OCI-LY3 (cell line): ENCODE results near the gene HSPBP1.

ENCODE experiments used
- H2AFZ ChIP-seq: fragments of 200-600, 300-600 bp; shearing (Covaris generic); 2 replicates; pipeline ENCODE4 v1.6.0; 2014; ENCODE audit warnings: antibody characterized with exemption, low read depth, low read length
- H3K27ac ChIP-seq: fragments of 200-600, 300-600 bp; sonication (generic); 2 replicates; pipeline ENCODE4 v1.5.1; 2014; ENCODE audit warnings: mild to moderate bottlenecking, low read length, moderate library complexity, mixed read lengths
- H3K27me3 ChIP-seq: fragments of 200-600, 300-600 bp; sonication (generic); 2 replicates; pipeline ENCODE4 v1.6.1; 2014; ENCODE audit warnings: low read depth, low read length, mixed read lengths
- H3K36me3 ChIP-seq: fragments of 200-600, 300-600 bp; sonication (generic); replicated peaks from 2 replicates; pipeline ENCODE3; 2014; ENCODE audit warnings: low read depth, low read length, mixed read lengths
- H3K4me1 ChIP-seq: fragments of 300-600, 200-600 bp; sonication (generic); 2 replicates; pipeline ENCODE4 v1.6.1; 2014; ENCODE audit warnings: low read length, mixed read lengths
- H3K4me2 ChIP-seq: fragments of 200-600, 300-600 bp; sonication (generic); 2 replicates; pipeline ENCODE4 v1.6.1; 2014; ENCODE audit warnings: low read length, mixed read lengths
- H3K4me3 ChIP-seq: fragments of 300-600, 200-600 bp; sonication (generic); 2 replicates; pipeline ENCODE4 v1.5.1; 2014; ENCODE audit warnings: antibody characterized with exemption, mild to moderate bottlenecking, low read length, moderate library complexity
- H3K79me2 ChIP-seq: fragments of 300-600, 200-600 bp; shearing (Covaris generic); 2 replicates; pipeline ENCODE4 v1.6.1; 2014; ENCODE audit warnings: mild to moderate bottlenecking, low read length, mixed read lengths
- H3K9ac ChIP-seq: fragments of 300-600, 200-600 bp; shearing (Covaris generic); 2 replicates; pipeline ENCODE4 v1.6.0; 2014; ENCODE audit warnings: mild to moderate bottlenecking, low read length, moderate library complexity
- H3K9me3 ChIP-seq: fragments of 200-600, 300-600 bp; shearing (Covaris generic); 2 replicates; pipeline ENCODE4 v1.6.1; 2014; ENCODE audit warnings: low read length, mixed read lengths; ENCODE audit not compliant: insufficient read depth
- H4K20me1 ChIP-seq: fragments of 200-600, 300-600 bp; sonication (generic); 2 replicates; pipeline ENCODE4 v1.6.1; 2016; ENCODE audit warnings: low read length, mixed read lengths; ENCODE audit not compliant: insufficient read depth
- EZH2phosphoT487 ChIP-seq: fragments of 200-600 bp; shearing (Covaris generic); IDR thresholded peaks from 2 replicates; pipeline ENCODE4 v1.6.1; 2018; ENCODE audit warnings: antibody characterized with exemption, mixed run types, low read depth
- TF ChIP-seq, protein P1 (sequence below): fragments of 200-600, 300-600 bp; sonication (generic); IDR thresholded peaks from 2 replicates; pipeline ENCODE4 v1.5.1; 2014; ENCODE audit warnings: antibody characterized with exemption, low read length, low read depth

Gene HSPBP1

DNA sequence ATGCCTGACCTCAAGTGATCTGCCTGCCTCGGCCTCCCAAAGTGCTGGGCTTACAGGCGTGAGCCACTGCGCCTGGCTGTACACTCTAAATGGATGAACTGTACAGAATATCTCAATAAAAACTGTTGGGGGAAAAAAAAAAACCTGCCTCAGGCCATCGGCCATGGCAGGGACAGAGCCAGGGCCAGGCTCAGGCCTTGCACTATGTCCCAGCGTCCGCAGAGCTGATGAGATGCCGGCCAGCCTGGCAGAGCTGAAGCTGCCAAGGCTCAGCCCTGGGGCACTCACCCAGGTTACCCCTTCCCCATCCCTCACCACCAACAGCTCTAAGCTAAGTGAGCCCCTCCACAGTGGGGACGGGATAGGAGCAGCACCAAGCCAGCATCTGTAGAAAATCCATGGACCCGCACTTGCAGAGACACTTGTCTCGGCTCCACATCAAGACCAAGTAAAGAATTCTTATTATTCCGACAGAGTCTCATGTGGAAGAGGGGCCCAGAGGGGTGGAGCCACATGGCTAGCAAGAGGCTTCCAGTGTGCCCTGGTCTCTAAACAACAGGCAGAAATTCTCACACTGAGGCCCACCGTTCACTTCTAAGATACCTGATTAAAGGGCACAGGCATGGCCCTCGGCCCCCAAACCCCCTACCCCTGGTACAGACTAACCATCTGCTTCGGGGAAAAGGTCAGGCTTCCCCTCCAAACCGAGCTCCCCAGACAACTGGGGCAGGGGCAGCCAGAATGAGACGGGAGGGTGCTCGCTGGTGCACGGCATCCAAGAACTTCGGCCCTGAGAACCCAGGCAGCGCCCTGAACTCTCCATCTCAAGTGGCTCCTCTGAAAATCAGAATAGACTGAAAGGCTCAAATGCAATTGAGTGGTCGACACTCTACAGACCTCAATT, 26.9 kb downstream of the HSPBP1 start:
- Histone ChIP-seq H3K27ac (peak overlapping the region; percentile 99), H3K4me2 (peak overlapping the region; percentile 100), H3K9me3 (no peaks in the 10 kb centered on the region), H3K27me3 (no peaks in the 10 kb centered on the region), H3K79me2 (peaks cover 100% of the 10 kb centered on the region), H3K4me3 (peak overlapping the region; percentile 97), H3K9ac (peak overlapping the region; percentile 99), H4K20me1 (peaks cover 76% of the 10 kb centered on the region), H3K4me1 (peaks cover 49% of the 10 kb centered on the region), H3K36me3 (peaks cover 76% of the 10 kb centered on the region), H2AFZ (no peak overlapping the region)
- TF ChIP-seq, protein P1, sequence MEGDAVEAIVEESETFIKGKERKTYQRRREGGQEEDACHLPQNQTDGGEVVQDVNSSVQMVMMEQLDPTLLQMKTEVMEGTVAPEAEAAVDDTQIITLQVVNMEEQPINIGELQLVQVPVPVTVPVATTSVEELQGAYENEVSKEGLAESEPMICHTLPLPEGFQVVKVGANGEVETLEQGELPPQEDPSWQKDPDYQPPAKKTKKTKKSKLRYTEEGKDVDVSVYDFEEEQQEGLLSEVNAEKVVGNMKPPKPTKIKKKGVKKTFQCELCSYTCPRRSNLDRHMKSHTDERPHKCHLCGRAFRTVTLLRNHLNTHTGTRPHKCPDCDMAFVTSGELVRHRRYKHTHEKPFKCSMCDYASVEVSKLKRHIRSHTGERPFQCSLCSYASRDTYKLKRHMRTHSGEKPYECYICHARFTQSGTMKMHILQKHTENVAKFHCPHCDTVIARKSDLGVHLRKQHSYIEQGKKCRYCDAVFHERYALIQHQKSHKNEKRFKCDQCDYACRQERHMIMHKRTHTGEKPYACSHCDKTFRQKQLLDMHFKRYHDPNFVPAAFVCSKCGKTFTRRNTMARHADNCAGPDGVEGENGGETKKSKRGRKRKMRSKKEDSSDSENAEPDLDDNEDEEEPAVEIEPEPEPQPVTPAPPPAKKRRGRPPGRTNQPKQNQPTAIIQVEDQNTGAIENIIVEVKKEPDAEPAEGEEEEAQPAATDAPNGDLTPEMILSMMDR, result no peak
- no peak for TF ChIP-seq EZH2phosphoT487

DNA sequence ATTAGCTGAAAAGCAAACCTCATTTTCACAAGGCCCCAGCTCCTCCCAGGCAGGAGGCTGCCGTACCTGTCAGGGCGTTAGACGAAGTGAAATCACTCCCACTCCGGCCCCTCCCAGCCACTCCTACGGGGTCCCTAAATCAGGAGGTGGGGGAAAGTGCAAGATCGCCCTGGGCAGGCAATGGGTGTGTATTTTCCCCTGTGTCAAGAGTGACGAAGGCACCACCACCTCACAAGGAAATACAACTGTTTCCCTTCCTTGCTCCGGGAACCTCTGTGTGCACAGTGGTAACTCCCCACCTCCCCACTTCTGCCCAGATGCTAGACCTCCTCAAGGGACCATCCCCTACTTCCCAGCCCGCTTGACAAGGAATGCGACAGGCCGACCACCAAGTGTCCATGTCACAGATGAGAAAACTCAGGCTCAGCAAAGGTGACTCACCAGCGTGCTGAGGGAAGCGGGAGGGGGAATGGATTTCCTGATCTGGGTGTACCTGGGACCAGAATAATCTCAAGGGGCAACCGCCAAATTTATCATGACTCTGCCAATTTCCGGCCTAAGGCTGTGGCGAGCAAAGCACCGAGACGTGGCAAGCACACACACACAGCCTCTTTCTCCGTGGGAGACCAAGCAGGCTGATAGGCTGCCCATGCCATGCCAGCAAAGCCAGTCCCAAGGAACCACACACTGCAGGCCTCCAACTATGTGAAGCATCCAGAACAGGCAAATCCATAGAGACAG, 28.4 kb downstream of the HSPBP1 start:
- H3K79me2 ChIP-seq, result peaks cover 100% of the 10 kb centered on the region
- H3K4me2 ChIP-seq, result peak overlapping the region; percentile 62
- TF ChIP-seq EZH2phosphoT487, result no peak
- TF ChIP-seq, protein P1, result no peak
- no peak overlapping the region for H2AFZ ChIP-seq
- peaks cover 46% of the 10 kb centered on the region for H3K4me1 ChIP-seq
- H3K9me3 ChIP-seq, result no peaks in the 10 kb centered on the region
- H3K36me3 ChIP-seq, result peaks cover 75% of the 10 kb centered on the region
- peak overlapping the region; percentile 32; the same call in 1 of the 2 replicates for H3K9ac ChIP-seq
- H3K27ac ChIP-seq, result peak overlapping the region; percentile 48
- peaks cover 76% of the 10 kb centered on the region for H4K20me1 ChIP-seq
- H3K27me3 ChIP-seq, result no peaks in the 10 kb centered on the region
- peak overlapping the region; percentile 31; the same call in 1 of the 2 replicates for H3K4me3 ChIP-seq

DNA sequence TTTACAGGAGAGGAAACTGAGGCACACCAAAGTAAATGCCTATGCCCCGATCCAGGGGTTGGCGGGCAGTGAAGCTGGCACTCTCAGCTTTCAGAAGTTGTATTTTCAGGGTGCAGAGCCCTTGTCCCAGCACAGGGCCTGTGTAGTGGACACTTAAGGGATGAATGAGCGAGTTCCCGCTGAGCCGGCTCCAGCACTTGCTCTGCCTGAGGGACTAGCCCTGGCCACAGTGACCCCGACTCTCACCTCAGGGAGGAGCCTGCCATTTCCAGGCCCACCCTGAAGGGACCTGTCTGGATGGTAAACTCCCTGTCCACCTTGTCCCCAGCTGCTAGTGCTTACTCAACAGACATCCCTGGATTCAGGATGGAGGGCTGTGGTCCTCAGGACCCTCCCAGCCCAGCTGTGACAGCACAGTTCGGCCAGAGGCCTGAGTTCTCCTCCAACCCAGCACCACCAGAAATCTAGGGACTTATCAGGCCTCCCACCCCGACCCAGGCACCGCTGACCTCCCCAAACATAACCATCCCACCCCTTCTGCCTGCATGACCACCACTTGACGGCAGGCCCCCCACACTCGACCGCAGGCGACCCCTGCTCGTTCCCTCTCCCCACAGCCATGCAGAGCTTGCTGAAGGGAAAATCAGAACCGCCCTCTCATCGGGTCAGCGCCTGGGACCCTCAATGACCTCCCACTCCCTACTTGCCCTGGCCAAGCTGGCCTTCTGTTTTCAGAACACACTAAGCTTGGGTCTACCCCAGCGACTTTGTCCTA, 29.5 kb downstream of the HSPBP1 start:
- Histone ChIP-seq H4K20me1 (peaks cover 74% of the 10 kb centered on the region), H3K4me1 (peaks cover 37% of the 10 kb centered on the region), H3K36me3 (peaks cover 70% of the 10 kb centered on the region), H2AFZ (no peak overlapping the region), H3K27ac (no peak overlapping the region), H3K4me2 (no peak overlapping the region), H3K9ac (no peak overlapping the region), H3K9me3 (no peaks in the 10 kb centered on the region), H3K4me3 (no peak overlapping the region), H3K79me2 (peaks cover 99% of the 10 kb centered on the region), H3K27me3 (no peaks in the 10 kb centered on the region)
- no peak for TF ChIP-seq EZH2phosphoT487
- TF ChIP-seq, protein P1, result no peak
